GM18951 (cell line): ENCODE measurements around the gene C2orf76.

Experiments
- POLR2A ChIP-seq: IDR thresholded peaks from 4 replicates; pipeline ENCODE4 v1.6.1; 2011; ENCODE audit warnings: mild to moderate bottlenecking; ENCODE audit not compliant: insufficient read length, insufficient read depth; ENCODE audit errors: extremely low read depth
- in situ Hi-C: fragments of 300-500 bp; cut with MboI; formaldehyde crosslinking; loops from one replicate; pipeline ENCODE4 v1.12.0; 2022; ENCODE audit warnings: low sequenced_read_pairs, mixed read lengths, inconsistent platforms; ENCODE audit not compliant: unreplicated experiment

The C2orf76 gene

GRCh38 chr2:119293254-119293653, 73.4 kb downstream of the C2orf76 start:
- TF ChIP-seq POLR2A, result no peak
- in situ Hi-C loops, result loop anchor here (25.0 kb wide), 1 partner anchor 406 kb away; no protein-coding TSS in a partner anchor

GRCh38 chr2:119292226-119292625, 74.4 kb downstream of the C2orf76 start:
- no peak for TF ChIP-seq POLR2A
- in situ Hi-C loops, result loop anchor here (25.0 kb wide), 1 partner anchor 405 kb away; no protein-coding TSS in a partner anchor

- no peak for TF ChIP-seq POLR2A
Observed at GRCh38 chr2:119291588-119292167, 75.0 kb downstream of the C2orf76 start.

GRCh38 chr2:119290859-119291587, 75.6 kb downstream of the C2orf76 start:
- in situ Hi-C loops, result loop anchor here (25.0 kb wide), 1 partner anchor 404 kb away; no protein-coding TSS in a partner anchor
- TF ChIP-seq POLR2A, result no peak

More at GRCh38 chr2:119291588-119292167, 75.0 kb downstream of the C2orf76 start:
- in situ Hi-C loops, result loop anchor here (25.0 kb wide), 1 partner anchor 404 kb away; no protein-coding TSS in a partner anchor

GRCh38 chr2:119289642-119290041, 77.0 kb downstream of the C2orf76 start:
- no peak for TF ChIP-seq POLR2A
- in situ Hi-C loops, result loop anchor here (25.0 kb wide), 1 partner anchor 402 kb away; no protein-coding TSS in a partner anchor

- in situ Hi-C loops, result loop anchor here (25.0 kb wide), 1 partner anchor 402 kb away; no protein-coding TSS in a partner anchor
- no peak for TF ChIP-seq POLR2A
Observed at GRCh38 chr2:119289093-119289492, 77.5 kb downstream of the C2orf76 start.

GRCh38 chr2:119288576-119288975, 78.1 kb downstream of the C2orf76 start:
- in situ Hi-C loops, result loop anchor here (25.0 kb wide), 1 partner anchor 401 kb away; no protein-coding TSS in a partner anchor
- no peak for TF ChIP-seq POLR2A

- in situ Hi-C loops, result loop anchor here (25.0 kb wide), 1 partner anchor 399 kb away; no protein-coding TSS in a partner anchor
Observed at GRCh38 chr2:119286661-119287060, 80.0 kb downstream of the C2orf76 start.

GRCh38 chr2:119283873-119284331, 82.7 kb downstream of the C2orf76 start:
- no peak for TF ChIP-seq POLR2A
- in situ Hi-C loops, result loop anchor here (25.0 kb wide), 1 partner anchor 397 kb away; no protein-coding TSS in a partner anchor

More at GRCh38 chr2:119286661-119287060, 80.0 kb downstream of the C2orf76 start:
- TF ChIP-seq POLR2A, result no peak

GRCh38 chr2:119282996-119283511, 83.6 kb downstream of the C2orf76 start:
- in situ Hi-C loops, result loop anchor here (25.0 kb wide), 1 partner anchor 396 kb away; no protein-coding TSS in a partner anchor
- TF ChIP-seq POLR2A, result no peak

- no peak for TF ChIP-seq POLR2A
- in situ Hi-C loops, result loop anchor here (25.0 kb wide), 1 partner anchor 395 kb away; no protein-coding TSS in a partner anchor
Observed at GRCh38 chr2:119282146-119282995, 84.3 kb downstream of the C2orf76 start.

GRCh38 chr2:119280680-119281079, 86.0 kb downstream of the C2orf76 start:
- in situ Hi-C loops, result loop anchor here (25.0 kb wide), 1 partner anchor 393 kb away; no protein-coding TSS in a partner anchor
- TF ChIP-seq POLR2A, result no peak
